ENCODE results near the gene IL31.

The IL31 gene

GRCh38 chr12:122133192-122133950 lies 40.6 kb downstream of the IL31 start:
- in situ Hi-C loops (cut with HindIII; ENCODE audit: low sequenced_read_pairs): no loop called here

- in situ Hi-C loops (cut with HindIII; ENCODE audit: low sequenced_read_pairs): no loop called here
Observed at GRCh38 chr12:122130150-122130549, 43.9 kb downstream of the IL31 start.

GRCh38 chr12:122129131-122129530 lies 44.9 kb downstream of the IL31 start:
- in situ Hi-C loops (cut with HindIII; ENCODE audit: low sequenced_read_pairs): no loop called here

GRCh38 chr12:122128481-122128880 lies 45.5 kb downstream of the IL31 start:
- in situ Hi-C loops (cut with HindIII; ENCODE audit: low sequenced_read_pairs): no loop called here

- in situ Hi-C loops (cut with HindIII; ENCODE audit: low sequenced_read_pairs): no loop called here
Observed at GRCh38 chr12:122127839-122128238, 46.2 kb downstream of the IL31 start.

GRCh38 chr12:122126713-122127597 lies 47.1 kb downstream of the IL31 start:
- in situ Hi-C loops (cut with HindIII; ENCODE audit: low sequenced_read_pairs): no loop called here

GRCh38 chr12:122126342-122126635 lies 47.7 kb downstream of the IL31 start:
- in situ Hi-C loops (cut with HindIII; ENCODE audit: low sequenced_read_pairs): no loop called here

GRCh38 chr12:122125452-122126341 lies 48.3 kb downstream of the IL31 start:
- in situ Hi-C loops (cut with HindIII; ENCODE audit: low sequenced_read_pairs): no loop called here

- in situ Hi-C loops (cut with HindIII; ENCODE audit: low sequenced_read_pairs): no loop called here
Observed at GRCh38 chr12:122124370-122124769, 49.7 kb downstream of the IL31 start.

GRCh38 chr12:122123761-122124145 lies 50.3 kb downstream of the IL31 start:
- in situ Hi-C loops (cut with HindIII; ENCODE audit: low sequenced_read_pairs): no loop called here

GRCh38 chr12:122123051-122123760 lies 50.8 kb downstream of the IL31 start:
- in situ Hi-C loops (cut with HindIII; ENCODE audit: low sequenced_read_pairs): no loop called here

Data from DLD1 (cell line).